Measurements from ENCODE around the gene CARTPT.

CARTPT gene

DNA sequence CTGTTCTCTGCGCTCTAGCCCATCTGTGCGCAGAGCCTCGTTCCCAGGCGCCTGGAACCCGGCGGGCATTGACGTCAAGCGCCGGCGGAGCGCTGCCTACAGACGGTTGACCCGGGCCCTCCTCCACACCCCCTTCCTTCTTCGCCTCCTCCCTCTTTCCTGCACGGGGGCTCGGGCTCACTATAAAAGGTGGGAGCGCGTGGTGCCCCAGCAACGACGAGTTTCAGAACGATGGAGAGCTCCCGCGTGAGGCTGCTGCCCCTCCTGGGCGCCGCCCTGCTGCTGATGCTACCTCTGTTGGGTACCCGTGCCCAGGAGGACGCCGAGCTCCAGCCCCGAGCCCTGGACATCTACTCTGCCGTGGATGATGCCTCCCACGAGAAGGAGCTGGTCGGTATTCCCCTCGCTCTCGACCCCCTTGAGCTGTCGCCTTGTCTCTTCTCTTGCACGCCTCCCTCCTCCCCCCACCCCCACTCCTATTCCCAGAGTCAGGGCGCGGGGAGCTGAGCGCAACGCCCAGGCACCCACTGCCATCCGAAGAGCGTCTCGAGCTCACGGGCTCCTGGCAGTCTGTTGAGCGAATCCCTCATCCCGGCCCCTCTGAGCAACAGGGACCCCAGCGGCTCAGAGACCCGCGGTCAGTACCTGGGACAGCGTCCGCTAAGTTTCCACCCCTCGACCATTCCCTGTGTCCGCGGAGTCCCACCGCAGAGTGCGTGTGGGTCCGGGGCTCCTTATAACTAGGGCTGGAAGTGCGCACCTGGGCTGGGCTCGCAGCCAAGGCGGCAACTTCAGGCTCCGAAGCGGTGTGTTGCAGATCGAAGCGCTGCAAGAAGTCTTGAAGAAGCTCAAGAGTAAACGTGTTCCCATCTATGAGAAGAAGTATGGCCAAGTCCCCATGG lies at the start of gene CARTPT:
TSS of gene CARTPT (plus strand) at position 213 of the 902 bp plus-strand sequence. CDS start at position 232, 19 bp downstream.
- DNase-seq (ENCODE audit: low spot score) = peak; percentile 13

GRCh38 chr5:71677977-71678376 lies 41.1 kb upstream of the CARTPT start:
- no peak for DNase-seq (ENCODE audit: low spot score)

GRCh38 chr5:71679714-71680113 lies 39.4 kb upstream of the CARTPT start:
- DNase-seq (ENCODE audit: low spot score) = no peak

- no peak for DNase-seq (ENCODE audit: low spot score)
These were observed 38.6 kb upstream of the CARTPT start for GRCh38 chr5:71680510-71680909.

DNA sequence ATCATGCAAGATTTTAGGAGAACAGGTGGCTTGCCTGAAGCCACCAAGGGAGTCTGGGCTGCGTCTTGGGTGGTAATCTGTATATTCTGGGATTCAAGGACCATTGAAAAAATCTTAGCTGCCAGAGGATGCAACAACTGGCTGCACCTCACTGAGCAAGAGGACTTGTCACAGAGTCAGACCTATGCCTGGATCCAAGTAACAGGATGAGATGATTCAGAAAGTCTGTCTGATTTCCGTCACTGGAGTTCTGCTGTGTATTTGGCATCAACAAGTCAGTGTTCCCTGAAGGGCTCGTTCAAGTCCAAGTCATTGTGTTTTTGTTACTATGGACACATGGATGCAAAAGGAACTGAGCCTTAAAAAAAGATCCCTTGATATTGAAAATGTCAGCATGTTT lies 37.8 kb upstream of the CARTPT start:
- no peak for DNase-seq (ENCODE audit: low spot score)

GRCh38 chr5:71684309-71684708 lies 34.8 kb upstream of the CARTPT start:
- DNase-seq (ENCODE audit: low spot score) = no peak

DNA sequence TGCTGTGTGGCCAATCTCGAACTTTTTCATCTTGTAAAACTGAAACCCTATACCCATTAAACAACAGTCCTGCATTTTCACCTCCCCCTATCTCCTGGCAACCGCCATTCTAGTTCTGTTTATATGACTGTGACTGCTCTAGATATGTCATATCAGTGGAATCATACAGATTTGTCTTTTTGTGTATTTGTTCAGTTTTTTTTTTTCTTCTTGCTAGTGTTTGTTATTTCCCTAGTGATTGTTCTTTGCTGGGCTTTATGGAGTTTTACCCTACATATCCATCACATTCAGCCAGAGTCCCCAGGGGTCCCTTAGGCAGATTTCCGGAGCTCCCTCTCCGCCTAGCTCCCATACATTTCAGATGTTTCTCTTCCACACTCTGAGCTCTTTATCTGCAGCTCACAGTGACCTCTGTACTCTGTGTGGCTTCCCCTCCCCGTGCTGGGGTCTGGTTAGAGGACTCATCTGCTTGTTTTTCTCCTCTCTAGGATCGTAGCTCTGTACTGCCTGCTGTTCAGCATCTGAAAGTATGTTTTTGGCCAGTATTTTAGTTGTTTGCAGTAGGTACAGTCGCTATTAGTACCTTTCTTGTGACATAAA lies 25.1 kb upstream of the CARTPT start:
- DNase-seq (ENCODE audit: low spot score) = no peak

DNA sequence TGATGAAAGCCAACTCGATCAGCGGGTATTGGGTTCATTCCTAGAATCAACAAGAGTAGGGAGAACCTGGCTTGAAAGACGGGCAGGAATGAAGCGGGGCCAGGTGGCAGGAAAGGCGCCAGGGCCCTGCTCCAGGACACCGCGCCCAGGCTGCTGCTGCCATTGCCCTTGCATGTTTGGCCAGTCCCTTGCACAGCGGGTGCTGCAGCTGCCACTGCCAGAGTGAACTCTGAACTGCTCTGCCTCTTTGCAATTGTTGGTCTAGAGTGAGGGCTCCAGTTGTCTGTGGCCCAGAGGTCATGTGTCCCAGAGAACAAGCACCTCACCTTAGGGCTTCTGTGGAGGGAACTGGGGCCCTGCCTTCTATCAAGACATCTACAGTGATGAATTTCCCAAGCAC lies 24.0 kb upstream of the CARTPT start:
- no peak for DNase-seq (ENCODE audit: low spot score)

DNA sequence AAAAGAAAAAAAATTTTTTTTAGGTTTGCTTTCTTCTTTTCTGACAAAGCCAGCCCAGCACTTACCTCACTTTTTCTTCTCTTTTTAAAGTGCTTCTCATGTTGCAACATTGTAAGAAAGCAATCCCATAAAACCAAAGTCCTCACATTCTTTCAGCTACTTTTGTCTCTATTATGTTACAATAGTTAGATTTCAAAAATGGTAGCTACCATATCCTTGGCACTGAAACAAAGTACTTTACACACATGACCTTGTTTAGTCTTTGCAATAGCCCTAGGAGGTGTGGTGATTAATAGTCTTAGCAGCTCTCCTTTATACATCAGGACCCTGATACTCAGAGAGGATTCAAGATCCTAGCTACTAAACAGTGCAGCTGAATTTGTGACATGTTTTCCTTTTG lies 23.5 kb upstream of the CARTPT start:
- no peak for DNase-seq (ENCODE audit: low spot score)

- DNase-seq (ENCODE audit: low spot score) = no peak
These were observed 21.1 kb upstream of the CARTPT start for GRCh38 chr5:71697967-71698366.

DNA sequence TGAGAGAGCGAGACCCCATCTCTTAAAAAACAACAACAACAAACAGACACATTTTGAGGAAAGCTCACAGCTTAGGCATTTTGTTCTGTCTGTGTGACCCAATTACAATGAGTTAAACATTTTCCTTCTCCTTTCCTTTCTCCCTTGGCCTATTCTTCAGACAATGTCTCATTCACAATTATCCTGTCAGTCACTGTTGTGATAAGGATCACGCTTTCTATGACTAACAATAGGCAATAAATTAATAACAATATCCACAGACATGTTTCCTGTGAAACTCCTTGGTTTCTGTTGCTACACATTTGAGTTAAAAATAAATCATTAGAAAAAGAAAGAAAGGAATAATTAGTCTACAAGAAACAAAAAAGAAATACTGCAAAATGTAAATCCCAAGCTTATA lies 19.8 kb upstream of the CARTPT start:
- no peak for DNase-seq (ENCODE audit: low spot score)

DNA sequence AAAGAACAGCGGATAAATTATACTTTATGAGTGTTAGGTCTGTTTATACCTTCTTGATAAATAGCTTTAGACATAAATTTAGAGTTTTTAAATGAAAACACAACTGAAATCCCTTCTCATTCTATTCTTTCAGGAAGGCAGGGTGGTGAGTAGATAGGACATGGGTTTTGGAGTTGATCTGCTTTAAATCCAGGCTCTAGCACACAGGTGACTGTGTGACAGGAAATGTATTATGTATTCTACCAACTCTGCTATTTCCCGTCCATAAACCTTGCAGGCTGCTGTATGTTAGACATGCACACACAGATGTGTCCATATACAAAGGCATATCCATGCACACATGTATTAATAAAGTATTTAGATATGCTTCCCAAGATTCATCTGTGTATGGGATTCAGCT lies 19.3 kb upstream of the CARTPT start:
- no peak for DNase-seq (ENCODE audit: low spot score)

DNA sequence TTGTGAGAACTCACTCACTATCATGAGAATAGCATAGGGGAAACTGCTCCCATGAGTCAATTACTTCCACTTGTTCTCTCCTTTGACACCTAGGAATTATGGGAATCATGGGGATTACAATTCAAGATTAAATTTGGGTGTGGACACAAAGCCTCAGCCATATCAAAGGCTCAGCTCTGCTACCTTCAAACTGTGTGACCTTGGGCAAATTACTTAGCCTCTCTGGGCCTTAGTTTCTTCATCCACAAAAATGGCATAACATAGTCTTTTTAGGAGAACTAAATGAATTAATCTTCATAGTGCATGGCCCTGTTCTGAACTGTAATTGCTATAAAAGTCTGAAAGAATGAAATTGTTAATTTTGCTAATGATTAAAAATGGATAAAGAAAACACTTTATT lies 18.3 kb upstream of the CARTPT start:
- DNase-seq (ENCODE audit: low spot score) = no peak

DNA sequence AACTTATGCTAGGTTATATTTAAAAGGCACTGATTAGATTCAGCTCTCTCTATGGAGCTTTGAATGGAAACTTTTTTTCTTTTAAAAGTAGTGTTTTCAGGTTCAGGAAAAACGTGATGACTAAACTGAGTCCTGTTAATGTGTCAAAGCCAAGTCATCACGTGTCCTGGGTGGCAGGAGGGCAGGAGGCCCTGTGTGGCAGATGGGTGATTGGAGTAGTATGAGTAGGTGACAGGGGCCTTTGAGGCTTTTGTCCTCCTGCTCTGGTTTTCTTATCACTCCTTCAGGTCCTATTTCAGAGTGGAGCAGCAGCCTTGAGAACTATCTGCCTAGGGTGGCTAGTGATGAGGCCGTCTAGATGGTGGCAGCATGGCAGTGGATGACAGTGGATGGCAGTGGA lies 17.7 kb upstream of the CARTPT start:
- no peak for DNase-seq (ENCODE audit: low spot score)

DNA sequence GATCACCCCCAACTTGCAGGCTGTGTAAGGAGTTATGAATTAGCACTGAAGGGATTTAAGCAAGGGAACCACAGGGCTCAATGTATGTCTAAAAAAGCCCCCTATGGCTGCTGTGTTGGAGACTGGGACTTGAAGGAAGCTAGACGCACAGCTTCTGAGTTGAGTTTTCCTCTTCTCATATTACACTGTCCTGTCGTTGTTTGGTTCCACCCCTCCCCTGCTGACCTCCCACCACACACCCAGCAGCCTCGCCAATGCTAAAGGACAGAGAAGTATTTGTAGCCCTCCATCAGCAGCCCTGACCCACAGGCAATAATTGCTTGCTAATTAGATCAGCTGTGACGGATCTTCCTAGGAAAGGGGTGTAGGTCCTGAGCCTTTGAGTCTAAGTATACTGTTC lies 15.1 kb upstream of the CARTPT start:
- DNase-seq (ENCODE audit: low spot score) = no peak

GRCh38 chr5:71705421-71705820 lies 13.7 kb upstream of the CARTPT start:
- no peak for DNase-seq (ENCODE audit: low spot score)

DNA sequence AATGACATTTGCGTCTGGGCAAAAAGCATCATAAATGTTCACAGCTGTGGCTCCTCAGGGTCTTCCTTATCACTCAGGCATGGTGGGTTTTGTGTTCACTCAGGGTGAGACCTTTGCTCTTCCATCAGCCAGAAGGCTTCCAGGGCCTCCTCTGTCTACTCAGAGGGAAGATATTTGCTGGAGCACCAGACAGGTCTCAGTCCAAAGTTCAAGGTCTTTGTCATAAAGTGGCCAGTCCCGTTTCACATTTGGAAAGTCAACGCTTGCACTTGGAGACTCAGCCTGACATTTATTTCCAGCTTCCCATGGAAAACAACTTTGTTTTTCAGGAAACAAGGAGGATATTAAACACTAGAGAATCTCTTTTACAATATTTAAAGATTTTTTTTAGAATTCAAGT lies 12.2 kb upstream of the CARTPT start:
- DNase-seq (ENCODE audit: low spot score) = no peak

- no peak for DNase-seq (ENCODE audit: low spot score)
These were observed 7.5 kb upstream of the CARTPT start for GRCh38 chr5:71711610-71712009.

- DNase-seq (ENCODE audit: low spot score) = no peak
These were observed 4.2 kb upstream of the CARTPT start for GRCh38 chr5:71714911-71715310.

DNA sequence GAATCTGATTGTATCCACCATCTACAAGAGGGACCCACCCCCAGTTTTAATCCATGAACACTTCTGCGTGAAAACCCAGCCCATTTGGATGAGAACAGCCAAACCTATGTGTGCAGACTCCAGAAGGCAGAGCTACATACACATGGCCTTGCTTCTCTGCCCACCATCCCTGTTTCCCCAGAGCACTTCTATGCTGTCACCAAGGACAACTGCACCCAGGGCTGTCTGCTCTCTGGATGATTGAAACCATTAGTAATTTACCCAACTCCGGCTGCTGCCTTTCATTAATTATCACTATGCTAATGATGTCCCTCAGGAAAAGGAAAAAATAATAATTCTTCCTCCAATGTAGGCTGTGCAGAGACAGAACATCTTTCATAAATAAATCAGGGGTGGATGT lies 8.9 kb downstream of the CARTPT start:
- no peak for DNase-seq (ENCODE audit: low spot score)

- no peak for DNase-seq (ENCODE audit: low spot score)
These were observed 11.9 kb downstream of the CARTPT start for GRCh38 chr5:71731015-71731414.

DNA sequence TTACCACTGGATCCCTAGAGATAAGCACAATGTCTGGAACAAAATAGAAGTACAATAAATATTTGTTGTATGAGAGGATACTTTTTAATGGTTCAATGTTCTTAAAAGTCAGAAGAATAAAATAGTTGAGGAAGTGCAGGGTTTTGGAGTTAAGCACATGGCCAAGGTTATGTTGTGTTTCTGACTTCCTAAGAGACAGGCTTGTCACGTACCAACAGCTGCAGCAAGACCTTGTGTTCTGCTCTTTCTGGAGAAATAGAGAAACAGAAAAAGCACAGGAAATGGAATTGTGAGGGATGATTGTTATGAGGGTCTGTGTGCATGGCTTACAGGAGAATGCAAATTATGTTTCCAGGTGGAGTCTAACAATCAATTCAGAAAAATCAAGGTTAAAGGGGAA lies 12.9 kb downstream of the CARTPT start:
- DNase-seq (ENCODE audit: low spot score) = no peak

DNA sequence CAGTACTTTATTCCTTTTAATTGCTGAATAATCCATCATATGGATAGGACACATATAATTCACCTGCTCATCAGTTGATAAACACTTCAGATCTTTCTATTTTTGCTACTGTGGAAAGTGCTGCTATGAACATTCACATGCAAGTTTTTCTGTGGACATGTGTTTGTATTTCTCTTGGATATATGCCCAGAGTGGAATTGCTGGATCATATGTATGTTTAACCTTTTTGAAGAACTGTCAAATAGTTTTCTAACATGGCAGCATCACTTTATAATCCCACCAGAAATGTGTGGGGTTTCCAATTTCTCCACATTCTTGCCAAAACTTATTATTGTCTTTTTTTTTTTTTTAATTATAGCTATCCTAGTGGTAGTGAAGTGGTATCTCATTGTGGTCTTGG lies 15.1 kb downstream of the CARTPT start:
- DNase-seq (ENCODE audit: low spot score) = no peak

Measured in AG08396 (cell line).